CMK (cell line): ENCODE measurements around the gene SSTR5.
"Not testable (repeated sequence)": the region's sequence is repeated elsewhere in the genome, so short reads cannot be mapped to it uniquely, and the experiment has no call there.

Experiments
- DNase-seq: peaks from one replicate; pipeline ENCODE4 v3.0.0-alpha.2; 2010; ENCODE audit warnings: low read depth

SSTR5 gene

DNA sequence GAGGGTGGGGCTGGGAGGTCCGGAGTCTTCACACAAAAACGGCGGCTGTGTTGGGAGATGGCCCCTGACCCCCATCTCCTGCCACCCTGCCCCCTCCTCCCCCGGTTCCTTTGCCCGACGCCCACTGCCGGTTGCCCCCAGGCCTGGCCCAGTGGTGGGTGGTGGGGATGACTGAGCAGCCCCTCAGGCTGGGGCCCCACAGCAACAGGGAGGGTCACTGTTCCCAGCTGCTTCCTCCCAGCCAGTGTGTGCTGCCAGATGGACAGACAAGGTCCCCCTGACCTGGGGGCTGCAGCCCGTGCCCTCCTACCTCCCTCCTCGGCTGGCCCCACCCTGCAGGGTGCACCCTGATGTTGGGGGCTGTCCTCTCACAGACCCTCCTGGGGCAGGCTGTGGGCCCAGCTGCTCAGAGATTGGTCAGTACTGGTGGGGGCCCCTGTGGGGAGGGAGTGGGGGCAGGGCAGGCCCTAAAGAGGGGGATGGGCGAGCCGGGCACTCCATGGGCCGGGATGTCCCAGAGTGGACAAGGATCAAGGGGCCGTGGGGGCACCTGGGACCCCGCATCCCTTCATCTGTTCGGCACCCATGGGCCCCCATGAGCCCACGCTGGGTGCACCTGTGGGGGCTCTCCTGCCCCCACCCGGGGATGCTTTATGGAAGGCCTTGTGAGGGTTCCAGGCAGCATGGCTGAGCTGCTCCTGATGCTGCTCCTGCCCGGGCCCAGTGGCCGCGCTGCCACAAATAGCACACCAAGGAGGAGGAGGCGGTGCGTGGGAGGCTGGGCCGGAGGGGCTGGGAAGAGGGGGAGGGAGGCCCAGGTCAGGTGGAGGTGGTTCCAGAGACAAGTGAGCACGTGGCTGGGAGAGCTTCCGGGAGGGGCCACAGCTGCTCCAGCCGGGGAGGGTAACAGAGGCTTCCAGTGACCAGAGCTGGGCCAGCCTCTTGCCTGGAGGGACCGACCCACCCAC, 18.4 kb downstream of the SSTR5 start:
- DNase-seq, result peak; percentile 22

GRCh38 chr16:1091992-1092552, 19.5 kb downstream of the SSTR5 start:
- no peak for DNase-seq

- not testable (repeated sequence) for DNase-seq
These were observed 20.2 kb downstream of the SSTR5 start for GRCh38 chr16:1092685-1093283.

DNA sequence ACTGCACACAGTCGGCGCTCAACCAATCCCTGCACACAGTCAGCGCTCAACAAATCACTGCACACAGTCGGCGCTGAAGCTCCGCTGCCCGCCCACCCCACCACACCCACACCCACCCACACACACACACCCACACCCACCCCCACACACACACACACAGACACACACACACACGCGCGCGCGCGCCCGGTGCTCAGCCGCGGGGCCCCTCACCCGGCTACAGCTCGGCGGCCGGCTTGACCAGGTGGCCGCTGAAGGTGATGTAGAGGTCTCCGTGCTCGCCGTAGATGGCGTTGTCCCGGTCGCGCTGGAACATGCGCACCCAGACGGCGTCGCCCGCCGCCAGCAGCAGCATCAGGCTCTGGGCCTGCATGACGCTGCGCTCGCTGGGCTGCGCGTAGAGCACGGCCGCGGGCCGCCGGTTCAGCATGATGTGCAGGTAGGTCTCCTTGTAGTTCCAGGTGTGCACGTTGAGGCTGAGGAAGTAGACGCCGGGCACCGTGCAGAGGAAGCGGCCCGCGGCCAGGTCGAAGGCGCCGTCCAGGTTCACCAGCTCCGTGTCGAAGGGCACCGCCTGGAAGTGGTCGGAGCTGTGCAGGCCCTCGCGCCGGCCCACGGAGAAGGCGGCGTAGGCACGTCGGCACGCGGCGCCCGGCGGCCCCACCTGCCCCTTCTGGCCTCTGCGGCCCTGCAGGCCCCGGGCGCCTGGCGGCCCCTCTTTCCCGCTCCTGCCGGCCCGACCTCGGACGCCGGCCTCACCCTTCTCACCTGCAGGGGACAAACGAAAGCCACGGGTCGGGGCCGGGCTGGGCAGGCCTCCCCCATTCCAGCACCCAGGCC, 21.0 kb downstream of the SSTR5 start:
- DNase-seq, result no peak

GRCh38 chr16:1094124-1094479, 21.6 kb downstream of the SSTR5 start:
- no peak for DNase-seq

DNA sequence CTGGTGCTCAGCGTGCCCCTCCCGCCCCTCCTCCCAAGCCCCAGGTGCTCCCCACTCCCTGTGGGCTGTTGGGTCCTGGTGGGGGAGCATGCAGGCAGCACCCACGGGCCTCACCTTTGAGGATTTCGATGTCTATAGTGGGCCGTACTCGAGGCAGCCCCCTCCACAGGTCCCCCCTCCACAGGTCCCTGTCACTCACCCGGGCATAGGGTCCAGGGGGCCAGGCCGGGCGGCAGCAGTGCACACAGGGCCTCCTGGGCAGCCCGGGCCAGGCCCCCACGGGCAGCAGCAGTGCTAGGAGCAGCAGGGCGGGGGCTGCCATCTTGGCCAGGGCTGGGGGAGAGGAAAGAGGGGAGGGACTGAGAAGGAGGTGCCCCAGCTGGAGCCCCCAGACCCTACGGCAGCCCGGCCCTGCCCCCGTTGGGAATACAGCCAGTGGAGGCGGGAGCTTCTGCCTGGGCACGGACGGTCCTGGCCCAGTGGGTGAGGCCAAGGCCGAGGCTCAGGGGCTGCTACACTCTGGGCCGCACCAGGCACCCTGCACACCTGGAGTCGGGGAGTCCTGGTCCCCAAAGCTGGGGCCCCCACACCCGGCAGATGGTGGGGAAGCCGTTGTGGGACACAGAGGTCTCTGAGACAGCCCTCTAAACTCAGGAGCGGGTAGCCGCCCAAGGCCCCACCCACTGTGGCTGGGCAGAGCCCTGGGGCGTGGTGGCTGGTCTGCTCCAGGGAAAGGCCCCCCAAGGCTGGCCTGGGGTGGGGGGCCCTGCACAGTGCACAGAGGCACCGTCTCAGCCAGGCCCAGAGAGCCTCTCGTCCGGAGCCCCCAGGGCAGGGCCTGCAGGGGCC, 22.3 kb downstream of the SSTR5 start:
- no peak for DNase-seq

- no peak for DNase-seq
These were observed 23.1 kb downstream of the SSTR5 start for GRCh38 chr16:1095450-1096168.

DNA sequence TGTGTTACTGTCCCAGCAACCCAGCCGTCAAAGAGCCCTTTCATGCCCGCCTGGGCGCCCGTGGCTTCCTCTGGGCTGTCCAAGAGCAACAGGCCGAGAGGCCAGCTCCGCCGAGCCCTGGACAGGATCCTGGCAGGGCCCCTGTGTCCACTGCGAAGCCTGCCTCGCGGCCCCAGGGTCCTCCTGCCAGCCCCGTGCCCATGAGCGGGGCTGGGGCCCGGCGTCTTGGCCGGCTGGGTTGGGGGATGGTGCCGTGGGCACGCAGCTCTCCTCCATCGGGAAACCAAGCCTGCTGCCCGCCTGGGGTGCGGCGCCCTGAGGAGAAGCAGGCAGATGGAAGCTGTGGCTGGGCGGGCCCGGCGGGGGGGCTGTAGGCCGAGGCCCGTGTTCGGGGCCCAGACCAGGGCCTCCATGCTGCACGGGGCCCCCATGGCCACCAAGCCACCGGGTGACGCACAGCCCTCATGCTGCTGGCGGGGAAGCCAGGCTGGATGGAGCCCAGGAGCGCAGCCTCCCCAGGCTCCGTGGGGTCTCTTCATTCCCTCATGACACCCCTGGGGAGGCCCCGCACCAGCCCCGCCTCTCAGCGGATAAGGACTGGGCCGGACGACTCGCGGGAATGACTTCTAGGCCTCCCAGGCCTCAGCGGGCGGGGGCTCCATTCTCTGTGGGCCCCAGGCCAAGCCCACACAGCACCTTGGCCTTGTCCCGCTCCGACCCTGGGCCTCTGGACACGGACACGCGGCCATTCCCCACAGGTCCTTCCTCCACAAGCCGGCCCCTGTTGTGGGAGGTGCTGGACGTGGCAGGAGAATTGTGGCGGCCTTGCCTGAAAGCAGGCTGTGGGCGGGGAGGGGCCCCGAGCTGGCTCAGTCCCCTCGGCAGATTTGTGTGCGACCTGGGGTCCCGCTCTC, 23.9 kb downstream of the SSTR5 start, which contains the start of gene C1QTNF8:
Gene C1QTNF8, minus strand, starts transcription at position 76 of the 914 bp plus-strand sequence. CDS start 1,322 bp downstream, outside the sequence.
- no peak for DNase-seq

GRCh38 chr16:1097156-1097555, 24.6 kb downstream of the SSTR5 start:
- DNase-seq, result no peak

GRCh38 chr16:1097800-1098199, 25.3 kb downstream of the SSTR5 start:
- no peak for DNase-seq

DNA sequence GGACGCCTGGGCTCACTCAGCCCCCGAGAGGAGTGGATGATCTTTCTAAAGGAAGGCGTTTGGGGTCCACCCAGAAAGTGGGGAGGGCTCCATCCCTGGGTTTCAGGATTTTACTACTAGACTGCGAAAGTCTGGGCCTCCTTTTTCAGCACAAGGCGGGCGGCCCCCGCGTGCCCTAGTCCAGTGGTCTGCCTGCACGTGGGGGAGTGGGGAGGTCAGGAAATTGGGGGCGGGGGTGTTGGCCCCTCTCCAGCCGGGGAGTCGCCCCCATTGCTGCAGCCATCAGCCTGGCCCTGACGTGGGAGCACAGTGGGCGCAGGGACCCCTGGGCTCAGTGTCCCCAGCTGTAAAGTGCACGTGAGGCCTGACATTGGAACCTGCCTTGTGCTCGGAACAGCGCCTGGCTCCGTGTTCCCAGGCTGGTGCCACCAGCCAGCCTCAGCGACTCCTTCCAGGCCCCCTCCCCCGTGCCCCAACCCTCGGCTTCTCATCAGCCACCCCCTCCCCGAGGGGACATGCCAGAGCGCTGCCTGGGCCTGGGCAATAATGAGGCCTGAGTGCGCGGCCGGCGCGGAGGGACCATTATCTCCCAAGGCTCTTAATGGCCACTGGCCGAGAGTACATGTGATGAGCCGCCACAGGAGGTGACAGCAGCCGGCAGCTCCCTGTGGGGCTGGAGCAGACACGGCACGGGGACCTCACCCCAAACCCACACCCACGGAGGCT, 25.9 kb downstream of the SSTR5 start:
- DNase-seq, result no peak

GRCh38 chr16:1099189-1100083, 26.9 kb downstream of the SSTR5 start:
- no peak for DNase-seq

- no peak for DNase-seq
These were observed 27.7 kb downstream of the SSTR5 start for GRCh38 chr16:1100084-1100800.

DNA sequence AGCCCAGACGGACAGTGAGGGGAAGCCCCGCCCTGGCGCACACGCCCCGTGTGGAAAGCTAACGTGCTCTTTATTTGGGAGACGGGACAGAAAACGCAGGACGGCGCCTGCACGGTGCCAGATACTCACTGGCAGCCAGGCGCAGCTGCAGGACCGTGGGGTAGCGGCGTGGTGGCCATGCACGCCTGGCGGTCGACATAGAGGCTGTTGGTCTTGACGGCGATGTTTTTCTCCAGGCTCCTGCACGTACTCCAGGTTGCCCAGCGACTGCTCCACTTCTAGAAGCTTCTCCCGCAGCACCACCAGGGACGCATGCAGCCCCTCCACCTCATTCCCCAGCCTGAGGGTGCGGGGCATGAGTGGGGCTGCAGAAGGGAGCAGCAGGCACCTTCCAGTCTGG, 28.6 kb downstream of the SSTR5 start:
- no peak for DNase-seq

- DNase-seq, result no peak
These were observed 29.2 kb downstream of the SSTR5 start for GRCh38 chr16:1101573-1102332.

GRCh38 chr16:1102333-1102700, 29.8 kb downstream of the SSTR5 start:
- DNase-seq, result no peak
